HCT116 (cell line): ENCODE data around the gene FOXK1. TPM values are rescaled to one million over a fixed set of nuclear protein-coding genes. Genes with fewer than 3 reads are reported as not detected.

Experiments used
- ATAC-seq: fragments of 200-7000 bp; cut with Tn5 transposase; 2 replicates; pipeline ENCODE4 v1.9.1; 2020; ENCODE audit warnings: mild to moderate bottlenecking, moderate library complexity
- BruUV-seq: library from RNA; stranded (reverse); fragments of 400-500 nt; replicated peaks from 2 replicates; lab custom pipeline; 2021; lab: Mats Ljungman, UMichigan
- CTCF ChIA-PET: fragments of 300-600 bp; sonication (Branson Sonifier 250); formaldehyde crosslinking; loops from one replicate; lab custom pipeline; 2021; ENCODE audit warnings: antibody characterized with exemption; lab: Charles Lee
- POLR2A ChIA-PET: fragments of 300-600, 350-600 bp; sonication (Branson Sonifier 250); formaldehyde crosslinking; loops from one replicate; lab custom pipeline; 2021; ENCODE audit warnings: antibody characterized with exemption; lab: Charles Lee
- RAD21 ChIA-PET, 2 experiments: fragments of 300-600 bp; sonication (Branson Sonifier 250); formaldehyde crosslinking; loops; one replicate each; lab custom pipeline; 2023; ENCODE audit warnings: low total read pairs in 2 of 2; ENCODE audit not compliant: uncharacterized antibody in 2 of 2, unreplicated experiment in 2 of 2, low non-redundant PET in 1 of 2; lab: Charles Lee
- DNase-seq: peaks from one replicate; pipeline ENCODE4 v3.0.0-alpha.2; 2010; ENCODE audit warnings: low read depth, low spot score
- H2AFZ ChIP-seq: fragments of 200-600 bp; shearing (Covaris generic), sonication (generic); 2 replicates; pipeline ENCODE4 v1.6.1; 2017; ENCODE audit warnings: low read depth, mixed run types, mixed read lengths, antibody characterized with exemption, low read length; ENCODE audit not compliant: poor library complexity, severe bottlenecking
- H3K27ac ChIP-seq: 2 replicates; pipeline ENCODE4 v1.5.1; 2012; ENCODE audit warnings: low read depth, low read length
- H3K27me3 ChIP-seq: fragments of 200-600 bp; sonication (generic); 2 replicates; pipeline ENCODE4 v1.6.1; 2016; ENCODE audit warnings: mixed run types, low read length, mixed read lengths; ENCODE audit not compliant: insufficient read depth
- H3K36me3 ChIP-seq, 2 experiments: fragments of 200-500 bp in 1 of 2; fragments of 200-600 bp in 1 of 2; sonication (Bioruptor generic) in 1 of 2; sonication (generic) in 1 of 2; 2 replicates each; pipeline versions ENCODE4 v1.5.1 to v1.6.1; 2014 to 2016; ENCODE audit warnings: low read length in 2 of 2, inconsistent platforms in 1 of 2, mixed read lengths in 1 of 2, mixed run types in 1 of 2; ENCODE audit not compliant: insufficient read depth in 2 of 2, control insufficient read depth in 1 of 2
- H3K4me1 ChIP-seq, 2 experiments: fragments of 200-600 bp in 1 of 2; sonication (generic) in 1 of 2; 2 replicates each; pipeline versions ENCODE4 v1.5.1 to v1.6.1; 2012 to 2017; ENCODE audit warnings: low read length in 2 of 2, inconsistent platforms in 1 of 2, mild to moderate bottlenecking in 1 of 2, mixed read lengths in 1 of 2, mixed run types in 1 of 2, moderate library complexity in 1 of 2; ENCODE audit not compliant: insufficient read depth in 2 of 2, control insufficient read depth in 1 of 2
- H3K4me2 ChIP-seq: fragments of 200-600 bp; sonication (generic); 2 replicates; pipeline ENCODE4 v1.6.1; 2017; ENCODE audit warnings: mixed run types, low read length, mixed read lengths
- H3K4me3 ChIP-seq, 2 experiments: fragments of 200-600 bp in 1 of 2; sonication (generic) in 1 of 2; replicated peaks in 1 of 2; 2 replicates each; pipeline ENCODE4 v1.5.1; 2011 to 2016; ENCODE audit warnings: low read length in 2 of 2, control low read depth in 1 of 2, low read depth in 1 of 2, mild to moderate bottlenecking in 1 of 2, mixed read lengths in 1 of 2, mixed run types in 1 of 2
- H3K79me2 ChIP-seq: fragments of 200-600 bp; sonication (generic); 2 replicates; pipeline ENCODE4 v1.6.1; 2017; ENCODE audit warnings: mild to moderate bottlenecking, mixed run types, low read length, moderate library complexity, mixed read lengths; ENCODE audit not compliant: insufficient read depth
- H3K9ac ChIP-seq: fragments of 200-600 bp; sonication (generic); 2 replicates; pipeline ENCODE4 v1.6.1; 2016; ENCODE audit warnings: low read length, mixed read lengths
- H3K9me2 ChIP-seq: fragments of 200-600 bp; sonication (generic), shearing (Covaris generic); 2 replicates; pipeline ENCODE4 v1.6.1; 2017; ENCODE audit warnings: mixed run types, mild to moderate bottlenecking, moderate library complexity; ENCODE audit not compliant: insufficient read depth
- H3K9me3 ChIP-seq, 2 experiments: fragments of 200-500 bp in 1 of 2; fragments of 200-600 bp in 1 of 2; sonication (Bioruptor generic) in 1 of 2; sonication (generic) in 1 of 2; 2 replicates each; pipeline ENCODE4 v1.6.1; 2014 to 2017; ENCODE audit warnings: low read length in 2 of 2, mixed read lengths in 2 of 2, inconsistent platforms in 1 of 2, low read depth in 1 of 2, mild to moderate bottlenecking in 1 of 2, mixed run types in 1 of 2, moderate library complexity in 1 of 2; ENCODE audit not compliant: control insufficient read depth in 1 of 2, insufficient read depth in 1 of 2
- H4K20me1 ChIP-seq: fragments of 200-600 bp; sonication (generic), shearing (Covaris generic); 2 replicates; pipeline ENCODE4 v1.6.1; 2017; ENCODE audit warnings: mixed run types, mild to moderate bottlenecking, moderate library complexity; ENCODE audit not compliant: insufficient read depth
- ELF1 ChIP-seq: IDR thresholded peaks from 2 replicates; pipeline ENCODE4 v1.6.1; 2012; ENCODE audit warnings: low read depth, borderline replicate concordance
- JUND ChIP-seq: IDR thresholded peaks from 2 replicates; pipeline ENCODE4 v1.6.1; 2012
- RAD21 ChIP-seq: IDR thresholded peaks from 2 replicates; pipeline ENCODE4 v1.6.1; 2012; ENCODE audit warnings: low read depth, mild to moderate bottlenecking
- SIN3A ChIP-seq: IDR thresholded peaks from 2 replicates; pipeline ENCODE4 v1.6.1; 2012; ENCODE audit warnings: low read depth
- SRF ChIP-seq: IDR thresholded peaks from 2 replicates; pipeline ENCODE4 v1.6.1; 2012; ENCODE audit warnings: low read depth
- intact Hi-C: fragments of 100-400 bp; cut with micrococcal nuclease; formaldehyde crosslinking; loops from 2 replicates; pipeline ENCODE4 v1.10.0; 2022
- total RNA-seq: library from RNA; stranded (reverse); gene quantifications from one replicate; pipeline ENCODE4 v1.2.1, GENCODE V29; 2021; ENCODE audit not compliant: unreplicated experiment

The FOXK1 gene
- total RNA-seq, 1 experiment from 2014 or later, result 60.5 TPM

DNA sequence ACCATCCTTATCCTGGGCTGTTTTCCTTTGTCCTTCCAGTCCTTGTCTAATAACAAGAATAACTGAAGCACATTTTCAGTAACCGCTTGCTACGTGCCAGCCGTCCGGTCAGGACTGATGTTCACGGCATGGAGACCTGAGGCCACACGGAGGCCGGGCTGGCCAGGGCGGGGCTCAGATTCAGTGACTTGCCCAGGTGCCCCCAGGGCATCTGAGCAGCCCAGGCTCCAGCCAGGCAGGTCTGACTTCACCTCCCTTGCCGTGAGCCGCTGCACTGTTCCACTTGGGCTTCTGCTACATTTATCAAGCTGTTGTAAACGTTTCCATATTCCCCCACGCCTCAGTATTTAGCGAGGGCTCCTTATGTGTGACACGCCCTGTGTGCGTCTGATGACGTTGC is 49.7 kb downstream of the FOXK1 start:
- Histone ChIP-seq H3K27ac (no peak overlapping the region), H3K36me3 (peaks cover 0 to 5% of the 10 kb centered on the region in 2 experiments; a peak in 1 of 4 replicates), H3K9ac (no peak overlapping the region), H3K9me3 (no peaks in the 10 kb centered on the region), H3K4me2 (no peak overlapping the region), H2AFZ (no peak overlapping the region), H4K20me1 (0 out of 2 replicates have a peak, but pooled peaks cover 2% of the 10 kb centered on the region)
- CTCF ChIA-PET, result no interaction called here
- RAD21 ChIA-PET, result no interaction called here
- BruUV-seq, result no TSS peak
- DNase-seq, result no peak
- ATAC-seq, result no peak
- intact Hi-C loops, result no loop called here
- no peak for TF ChIP-seq SRF
- TF ChIP-seq JUND, result no peak
- no peak for TF ChIP-seq RAD21
- TF ChIP-seq, all 23 proteins: peak for 0
- Histone ChIP-seq H3K9me2 (no peaks in the 10 kb centered on the region), H3K4me3 (no peak overlapping the region), H3K27me3 (no peaks in the 10 kb centered on the region), H3K4me1 (peaks cover 10 to 23% of the 10 kb centered on the region in 2 experiments), H3K79me2 (peaks cover 95% of the 10 kb centered on the region)
- POLR2A ChIA-PET, result no interaction called here

DNA sequence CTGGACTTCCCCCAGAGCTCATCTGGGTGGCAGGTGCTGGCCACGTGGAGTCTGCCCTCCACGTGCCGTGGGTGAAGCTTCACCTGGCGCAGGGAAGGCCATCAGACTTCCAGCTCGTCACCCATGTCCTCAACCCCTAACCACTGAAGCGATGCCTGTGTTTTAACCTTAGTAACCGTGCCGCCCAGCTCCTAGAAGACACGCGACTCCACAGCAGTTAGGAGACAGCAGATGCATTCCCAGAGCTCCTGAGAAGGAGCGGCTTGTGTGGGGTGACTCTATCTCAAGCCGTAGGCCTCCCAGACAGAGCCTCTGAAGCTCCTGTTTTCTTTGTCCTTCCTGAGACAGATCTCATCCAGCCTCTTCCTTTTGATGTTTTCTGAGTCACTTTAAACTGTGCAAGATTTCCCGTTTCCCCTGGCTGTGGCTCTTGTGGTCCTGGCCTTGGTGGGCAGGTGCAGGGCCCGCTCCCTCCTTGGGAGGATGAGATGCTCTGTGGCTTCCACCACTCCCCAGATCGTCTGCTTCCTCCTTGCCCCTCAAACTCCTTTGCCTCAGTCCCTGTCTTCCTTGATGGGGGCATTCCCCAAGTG is 51.9 kb downstream of the FOXK1 start:
- no peak for ATAC-seq
- H4K20me1 ChIP-seq, result 0 out of 2 replicates have a peak, but pooled peaks cover 2% of the 10 kb centered on the region

More for the DNA sequence above, 51.9 kb downstream of the FOXK1 start:
- H3K79me2 ChIP-seq, result peaks cover 95% of the 10 kb centered on the region
- H3K4me3 ChIP-seq, result no peak overlapping the region
- no peak overlapping the region for H2AFZ ChIP-seq
- H3K4me2 ChIP-seq, result no peak overlapping the region
- no peak for DNase-seq
- no peak for TF ChIP-seq ELF1
- no peak for TF ChIP-seq JUND
- no peak for TF ChIP-seq SIN3A
- H3K9me3 ChIP-seq, result no peaks in the 10 kb centered on the region
- H3K27ac ChIP-seq, result no peak overlapping the region
- no TSS peak for BruUV-seq
- RAD21 ChIA-PET, result no interaction called here
- no peak overlapping the region for H3K9ac ChIP-seq
- peaks cover 23 to 46% of the 10 kb centered on the region in 2 experiments for H3K4me1 ChIP-seq
- intact Hi-C loops, result no loop called here
- no peaks in the 10 kb centered on the region for H3K27me3 ChIP-seq
- H3K9me2 ChIP-seq, result no peaks in the 10 kb centered on the region
- POLR2A ChIA-PET, result no interaction called here
- H3K36me3 ChIP-seq, result no peaks in the 10 kb centered on the region; a peak in 1 of 4 replicates
- CTCF ChIA-PET, result no interaction called here
